Body of pancreas (tissue), 4 donors: Measurements from ENCODE around the gene TMEM200C. TPM values are rescaled to one million over a fixed set of nuclear protein-coding genes. Genes with fewer than 3 reads are reported as not detected.

Experiments used
- ATAC-seq: fragments of 150-250 bp; one replicate; pipeline ENCODE4 v1.9.1; 2016
- DNase-seq, 4 donors: peaks; one replicate each; pipeline ENCODE4 v3.0.0-alpha.2; 2019
- H3K27ac ChIP-seq, 4 donors: fragments of 200-600 bp; sonication (generic); 1 replicate in 3 of 4; 2 replicates in 1 of 4; pipeline versions ENCODE4 v1.5.1 to v1.6.1; 2016 to 2019; ENCODE audit warnings: mild to moderate bottlenecking in 1 of 4, mixed read lengths in 1 of 4, moderate library complexity in 1 of 4
- H3K27me3 ChIP-seq, 2 donors: fragments of 200-600 bp; sonication (generic); one replicate each; pipeline ENCODE4 v1.6.0; 2016; ENCODE audit warnings: mild to moderate bottlenecking in 1 of 2
- H3K36me3 ChIP-seq, 2 donors: fragments of 200-600 bp; sonication (generic); replicated peaks in 1 of 2; 2 replicates each; pipeline ENCODE4 v1.5.1; 2016; ENCODE audit warnings: low read depth in 2 of 2; ENCODE audit not compliant: insufficient read depth in 1 of 2
- H3K4me1 ChIP-seq: fragments of 200-600 bp; sonication (generic); one replicate; pipeline ENCODE4 v1.6.0; 2016
- H3K4me3 ChIP-seq, 2 donors: fragments of 200-600 bp; sonication (generic); 1 replicate in 1 of 2; 2 replicates in 1 of 2; pipeline ENCODE4 v1.5.1; 2016 to 2019
- H3K9me3 ChIP-seq, 3 donors: fragments of 200-600 bp; sonication (generic); 1 replicate in 2 of 3; 2 replicates in 1 of 3; pipeline ENCODE4 v1.5.1; 2016
- CTCF ChIP-seq, 7 experiments: fragments of 450-650 bp in 4 of 7; fragments of 200-600 bp in 3 of 7; sonication (generic) in 3 of 7; IDR thresholded peaks; one replicate each; pipeline ENCODE4 v1.5.1; 2016 to 2019; ENCODE audit warnings: antibody characterized with exemption in 7 of 7
- POLR2A ChIP-seq, 3 donors: fragments of 450-650 bp; IDR thresholded peaks; one replicate each; pipeline ENCODE4 v1.6.1; 2016; ENCODE audit warnings: antibody characterized with exemption in 3 of 3, mild to moderate bottlenecking in 2 of 3
- WGBS, 2 donors: methylation state at CpG; one replicate each; pipeline ENCODE4 v1.1.5; 2017; 5-methylcytosine and 5-hydroxymethylcytosine counted together
- intact Hi-C: fragments of 100-400 bp; cut with DNase I; formaldehyde crosslinking; loops from one replicate; pipeline ENCODE4 v1.15.1; 2023
- total RNA-seq, 2 donors: library from RNA; depleted of rRNA; stranded (reverse); fragments of >200 nt; gene quantifications; one replicate each; pipeline ENCODE4 v1.1.0, GENCODE V29; 2016

The TMEM200C gene
- total RNA-seq, 2 donors from 2014 or later, result 0.78 TPM; not detected in 1

- H3K36me3 ChIP-seq, result no peaks in the 10 kb centered on the region
- H3K27me3 ChIP-seq, result no peaks in the 10 kb centered on the region
- no peak for ATAC-seq
- TF ChIP-seq POLR2A (IDR thresholded peaks at IDR 0.05) (no peak), CTCF (IDR thresholded peaks at IDR 0.05) (no peak)
- no peaks in the 10 kb centered on the region for H3K4me1 ChIP-seq
- H3K27ac ChIP-seq, result no peak overlapping the region
- intact Hi-C loops, result no loop called here
- 55 to 82% methylated on average over 1 of the region's 1 CpG for WGBS, 2 donors
- no peaks in the 10 kb centered on the region for H3K9me3 ChIP-seq
- no peak for DNase-seq
- H3K4me3 ChIP-seq, result no peak overlapping the region
Observed at GRCh38 chr18:5884375-5884774, 10.9 kb downstream of the TMEM200C start.

- peak; percentile 52 for ATAC-seq
- intact Hi-C loops, result loop anchor here (10.0 kb wide), 2 partner anchors 605 to 1005 kb away; no protein-coding TSS in a partner anchor
- no peaks in the 10 kb centered on the region for H3K27me3 ChIP-seq
Observed at GRCh38 chr18:5879479-5879882, 15.8 kb downstream of the TMEM200C start.

GRCh38 chr18:5876891-5877290 lies 18.4 kb downstream of the TMEM200C start:
- ATAC-seq, result no peak
- no peaks in the 10 kb centered on the region for H3K4me1 ChIP-seq
- no peaks in the 10 kb centered on the region for H3K36me3 ChIP-seq
- no peak for TF ChIP-seq CTCF (IDR thresholded peaks at IDR 0.05)
- TF ChIP-seq POLR2A (IDR thresholded peaks at IDR 0.05), result no peak
- intact Hi-C loops, result loop anchor here (10.0 kb wide), 2 partner anchors 608 to 1008 kb away; no protein-coding TSS in a partner anchor
- no peak for DNase-seq
- no peak overlapping the region for H3K4me3 ChIP-seq
- no peaks in the 10 kb centered on the region for H3K27me3 ChIP-seq
- no peaks in the 10 kb centered on the region for H3K9me3 ChIP-seq
- H3K27ac ChIP-seq, result no peak overlapping the region

More at GRCh38 chr18:5879479-5879882, 15.8 kb downstream of the TMEM200C start:
- TF ChIP-seq POLR2A (IDR thresholded peaks at IDR 0.05) (no peak), CTCF (IDR thresholded peaks at IDR 0.05) (peak; percentile 11 to 79 (median 75))
- Histone ChIP-seq H3K4me1 (no peaks in the 10 kb centered on the region), H3K36me3 (no peaks in the 10 kb centered on the region), H3K27ac (no peak overlapping the region), H3K4me3 (no peak overlapping the region), H3K9me3 (no peaks in the 10 kb centered on the region)
- no peak for DNase-seq

- TF ChIP-seq CTCF (IDR thresholded peaks at IDR 0.05) (no peak), POLR2A (IDR thresholded peaks at IDR 0.05) (no peak)
- no peak overlapping the region for H3K27ac ChIP-seq
- ATAC-seq (no peak), DNase-seq (no peak)
- no peaks in the 10 kb centered on the region for H3K36me3 ChIP-seq
- H3K4me3 ChIP-seq, result no peak overlapping the region
- no peaks in the 10 kb centered on the region for H3K9me3 ChIP-seq
- intact Hi-C loops, result loop anchor here (10.0 kb wide), 2 partner anchors 610 to 1010 kb away; no protein-coding TSS in a partner anchor
- no peaks in the 10 kb centered on the region for H3K4me1 ChIP-seq
- no peaks in the 10 kb centered on the region for H3K27me3 ChIP-seq
Observed at GRCh38 chr18:5874336-5874735, 21.0 kb downstream of the TMEM200C start.

- H3K4me1 ChIP-seq, result no peaks in the 10 kb centered on the region
- intact Hi-C loops, result loop anchor here (10.0 kb wide), 2 partner anchors 612 to 1012 kb away; no protein-coding TSS in a partner anchor
- no peak overlapping the region for H3K27ac ChIP-seq
- DNase-seq (no peak), ATAC-seq (no peak)
- no peaks in the 10 kb centered on the region for H3K27me3 ChIP-seq
- no peaks in the 10 kb centered on the region for H3K9me3 ChIP-seq
- H3K4me3 ChIP-seq, result no peak overlapping the region
- WGBS, 2 donors, result 55 to 60% methylated on average over 3 of the region's 3 CpGs
- H3K36me3 ChIP-seq, result no peaks in the 10 kb centered on the region
- TF ChIP-seq POLR2A (IDR thresholded peaks at IDR 0.05) (no peak), CTCF (IDR thresholded peaks at IDR 0.05) (no peak)
Observed at GRCh38 chr18:5872886-5873285, 22.4 kb downstream of the TMEM200C start.
